ENCODE results near the gene UNK. TPM values are rescaled to one million over a fixed set of nuclear protein-coding genes. Genes with fewer than 3 reads are reported as not detected.

The UNK gene
- total and polyA plus RNA-seq, 9 of the 15 experiments (the other 6 are each of a cell fraction or from before 2014, with no cell fraction given), result 12.8 to 38.6 (median 24.8) TPM

- TF ChIP-seq HES1 (IDR thresholded peaks at IDR 0.05; ENCODE audit: low read depth), result no peak
- peak; percentile 22; the same call in 1 of the 2 replicates for TF ChIP-seq ZNF79 (CRISPR knock-in tag; IDR thresholded peaks at IDR 0.05; ENCODE audit: low read depth)
- TF ChIP-seq ZNF444 (CRISPR knock-in tag; IDR thresholded peaks at IDR 0.05), result no peak
- no peak for TF ChIP-seq LEF1 (IDR thresholded peaks at IDR 0.05)
- peak; percentile 94 for TF ChIP-seq ZNF311 (CRISPR knock-in tag; IDR thresholded peaks at IDR 0.05)
- TF ChIP-seq MXD1 (CRISPR knock-in tag; IDR thresholded peaks at IDR 0.05; ENCODE audit: borderline replicate concordance, poor library complexity, severe bottlenecking), result no peak
- TF ChIP-seq ZFP1 (CRISPR knock-in tag; IDR thresholded peaks at IDR 0.05), result no peak
- TF ChIP-seq CEBPB (tag; IDR thresholded peaks at IDR 0.05), result no peak
- TF ChIP-seq NBN (IDR thresholded peaks at IDR 0.05; ENCODE audit: low read depth), result no peak
- no peak for TF ChIP-seq USF1 (CRISPR knock-in tag; IDR thresholded peaks at IDR 0.05)
- TF ChIP-seq ZNF184 (CRISPR knock-in tag; IDR thresholded peaks at IDR 0.05), result no peak
- no peak for TF ChIP-seq ZBTB40 (IDR thresholded peaks at IDR 0.05)
- no peak for TF ChIP-seq ZBTB40 (CRISPR knock-in tag; IDR thresholded peaks at IDR 0.05)
- no peak for TF ChIP-seq ZNF699 (CRISPR knock-in tag; IDR thresholded peaks at IDR 0.05; ENCODE audit: insufficient replicate concordance)
- no peak for TF ChIP-seq ZNF785 (CRISPR knock-in tag; IDR thresholded peaks at IDR 0.05)
- TF ChIP-seq PML (IDR thresholded peaks at IDR 0.05; ENCODE audit: low read length), result no peak; the same call in 1 of the 2 replicates
- no peak for TF ChIP-seq ZNF77 (CRISPR knock-in tag; IDR thresholded peaks at IDR 0.05)
- no peak for TF ChIP-seq PTRF (tag; IDR thresholded peaks at IDR 0.05)
- peak; percentile 72; the same call in 1 of the 2 replicates for TF ChIP-seq SREBF1 (IDR thresholded peaks at IDR 0.05; ENCODE audit: borderline replicate concordance, low read depth, low read length)
- no peak for TF ChIP-seq SOX6 (IDR thresholded peaks at IDR 0.05)
Observed at GRCh38 chr17:75784473-75785015, at the start of gene UNK (continued).
